HTR-8/SVneo (cell line): ENCODE results near the gene GMPS.

Source experiments
- DNase-seq: peaks from one replicate; pipeline ENCODE4 v3.0.0; 2011; ENCODE audit warnings: low spot score, mixed read lengths; ENCODE audit not compliant: insufficient read length
- FAIRE-seq: peaks from 2 replicates; lab custom pipeline; 2011; peaks lifted over from hg19 to GRCh38; lab: Jason Lieb, UNC

GMPS gene

GRCh38 chr3:155983834-155984474, 113.5 kb downstream of the GMPS start:
- DNase-seq (no peak), FAIRE-seq (no peak)

DNA sequence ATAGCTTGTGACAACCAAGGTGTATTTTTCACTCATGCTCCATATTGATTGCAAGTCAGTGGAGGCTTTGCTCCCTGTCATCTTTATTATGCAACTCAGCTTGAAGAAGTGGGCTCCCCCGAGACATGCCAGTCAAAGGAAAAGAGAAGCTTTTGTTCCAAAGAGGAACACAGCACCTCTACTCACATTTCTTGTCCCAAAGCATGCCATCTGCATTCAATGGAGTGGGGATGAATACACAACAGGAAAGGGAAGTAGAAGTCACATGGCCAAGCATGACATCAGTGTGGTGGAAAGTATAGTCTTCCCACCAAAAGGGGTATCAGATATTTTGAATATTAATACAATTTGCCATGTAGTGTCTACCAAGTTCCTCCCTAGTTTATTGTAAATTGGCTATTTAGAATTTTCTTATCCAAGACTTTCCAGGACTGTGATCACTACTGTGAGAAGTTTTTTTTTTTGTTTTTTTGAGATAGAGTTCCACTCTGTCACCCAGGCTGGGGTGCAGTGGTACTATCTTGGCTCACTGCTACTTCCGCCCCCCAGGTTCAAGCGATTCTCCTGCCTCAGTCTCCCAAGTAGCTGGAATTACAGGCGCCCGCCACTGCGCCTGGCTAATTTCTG, 114.5 kb downstream of the GMPS start:
- no peak for FAIRE-seq
- DNase-seq: no peak

- FAIRE-seq (no peak), DNase-seq (no peak)
These were observed 119.1 kb downstream of the GMPS start for GRCh38 chr3:155989536-155989935.

- FAIRE-seq: no peak
- DNase-seq: no peak
These were observed 120.8 kb downstream of the GMPS start for GRCh38 chr3:155991212-155991611.

DNA sequence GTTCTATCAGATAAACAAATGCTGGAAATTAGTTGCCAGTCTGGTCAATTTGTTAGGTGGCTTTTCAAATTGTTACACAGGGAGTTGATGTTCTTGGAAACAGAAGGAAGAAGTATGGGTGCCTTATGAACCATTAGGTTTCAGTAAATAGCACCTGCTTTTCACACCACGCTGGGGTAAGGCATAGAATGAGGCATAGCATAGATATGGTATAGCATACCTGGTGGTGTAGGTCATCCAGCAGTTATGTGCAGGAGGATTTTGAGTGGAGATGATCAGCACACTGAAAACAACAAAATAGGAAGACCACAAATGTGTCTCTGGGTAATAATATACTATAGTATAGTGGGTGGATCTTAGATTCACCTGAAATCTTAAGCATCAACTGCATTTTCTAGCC, 121.4 kb downstream of the GMPS start:
- FAIRE-seq (no peak), DNase-seq (no peak)
